HepG2 (cell line): ENCODE measurements around the gene CSTB. TPM values are rescaled to one million over a fixed set of nuclear protein-coding genes. Genes with fewer than 3 reads are reported as not detected.

Source experiments
- ATAC-seq: fragments of 200-7000 bp; cut with Tn5 transposase; 3 replicates; pipeline ENCODE4 v1.9.1; 2020; ENCODE audit warnings: mild to moderate bottlenecking, moderate library complexity
- BruUV-seq: library from RNA; stranded (reverse); fragments of 400-500 nt; replicated peaks from 2 replicates; lab custom pipeline; 2021; lab: Mats Ljungman, UMichigan
- CTCF ChIA-PET: fragments of 300-600 bp; formaldehyde crosslinking; extraction: SDS; loops from one replicate; lab custom pipeline; 2021; ENCODE audit warnings: low total read pairs, inconsistent platforms, low intra/inter-chr PET ratio; lab: Yijun Ruan, JAX
- POLR2A ChIA-PET: fragments of 350-600 bp; sonication (Branson Sonifier 250); formaldehyde crosslinking; loops from one replicate; lab custom pipeline; 2020; ENCODE audit warnings: antibody characterized with exemption, inconsistent platforms; lab: Yijun Ruan, JAX
- DNase-seq: peaks from one replicate; pipeline ENCODE4 v3.0.0-alpha.2; 2015; ENCODE audit warnings: low spot score
- FAIRE-seq: peaks from 3 replicates; lab custom pipeline; 2011; peaks lifted over from hg19 to GRCh38; lab: Jason Lieb, UNC
- H2AFZ ChIP-seq: one replicate; pipeline ENCODE4 v1.6.1; 2011; ENCODE audit warnings: low read length, inconsistent platforms
- H3K27ac ChIP-seq: fragments of 300-600 bp; 3 replicates; pipeline ENCODE4 v1.8.0; 2011; ENCODE audit warnings: mixed run types, mild to moderate bottlenecking, mixed read lengths, low read length, inconsistent platforms; ENCODE audit not compliant: insufficient read depth; ENCODE audit errors: extremely low read length
- H3K27me3 ChIP-seq, 2 experiments: fragments of 200-600 bp in 1 of 2; 2 replicates in 1 of 2; 3 replicates in 1 of 2; pipeline versions ENCODE4 v1.6.0 to v1.8.0; 2011; ENCODE audit warnings: low read length in 2 of 2, mild to moderate bottlenecking in 2 of 2, moderate library complexity in 2 of 2, inconsistent platforms in 1 of 2; ENCODE audit not compliant: insufficient read depth in 2 of 2, control insufficient read depth in 1 of 2
- H3K36me3 ChIP-seq, 2 experiments: fragments of 200-600 bp in 1 of 2; replicated peaks in 1 of 2; 2 replicates in 1 of 2; 3 replicates in 1 of 2; pipeline versions ENCODE4 v1.5.1 to v1.8.0; 2011; ENCODE audit warnings: low read length in 2 of 2, inconsistent platforms in 1 of 2; ENCODE audit not compliant: insufficient read depth in 2 of 2, control insufficient read depth in 1 of 2
- H3K4me1 ChIP-seq: 2 replicates; pipeline ENCODE4 v1.5.1; 2012; ENCODE audit warnings: low read length, inconsistent platforms; ENCODE audit not compliant: insufficient read depth
- H3K4me2 ChIP-seq: 2 replicates; pipeline ENCODE4 v1.6.0; 2011; ENCODE audit warnings: low read depth, low read length, inconsistent platforms
- H3K4me3 ChIP-seq, 3 experiments: fragments of 200-600 bp in 1 of 3; sonication (generic), shearing (Covaris generic) in 1 of 3; replicated peaks in 1 of 3; 2 replicates each; pipeline ENCODE4 v1.5.1; 2011 to 2016; ENCODE audit warnings: low read length in 3 of 3, inconsistent platforms in 2 of 3, low read depth in 2 of 3, mild to moderate bottlenecking in 2 of 3, control low read depth in 1 of 3, mixed read lengths in 1 of 3; ENCODE audit not compliant: insufficient read depth in 1 of 3
- H3K79me2 ChIP-seq: one replicate; pipeline ENCODE4 v1.6.1; 2011; ENCODE audit warnings: low read length, inconsistent platforms; ENCODE audit not compliant: insufficient read depth
- H3K9ac ChIP-seq: 2 replicates; pipeline ENCODE4 v1.6.0; 2011; ENCODE audit warnings: mild to moderate bottlenecking, low read depth, low read length, inconsistent platforms; ENCODE audit not compliant: insufficient read depth
- H3K9me3 ChIP-seq: 2 replicates; pipeline ENCODE4 v1.5.1; 2012; ENCODE audit warnings: mild to moderate bottlenecking, low read length
- H4K20me1 ChIP-seq: 2 replicates; pipeline ENCODE4 v1.6.0; 2011; ENCODE audit warnings: inconsistent platforms, mild to moderate bottlenecking, low read length, moderate library complexity; ENCODE audit not compliant: insufficient read depth
- AGO2 ChIP-seq: fragments of 200-400 bp; formaldehyde crosslinking; optimal IDR thresholded peaks from 2 replicates; pipeline ENCODE3; 2017; ENCODE audit warnings: mild to moderate bottlenecking, low read depth, low read length, moderate library complexity
- CHD4 ChIP-seq: fragments of 200-600 bp; sonication (generic); IDR thresholded peaks from 2 replicates; pipeline ENCODE4 v1.7.0; 2017; ENCODE audit warnings: mild to moderate bottlenecking, low read length, borderline replicate concordance
- NCOA1 ChIP-seq: sonication (generic); formaldehyde crosslinking; IDR thresholded peaks from 2 replicates; pipeline ENCODE4 v1.9.0; 2021; ENCODE audit warnings: missing genetic modification reagents
- PREB ChIP-seq: sonication (generic); formaldehyde crosslinking; IDR thresholded peaks from 2 replicates; pipeline ENCODE4 v1.4.0; 2020; ENCODE audit warnings: missing genetic modification reagents
- RELA ChIP-seq: sonication (generic); formaldehyde crosslinking; IDR thresholded peaks from 2 replicates; pipeline ENCODE4 v1.4.0; 2020; ENCODE audit warnings: missing genetic modification reagents
- SMYD3 ChIP-seq: sonication (generic); formaldehyde crosslinking; IDR thresholded peaks from 2 replicates; pipeline ENCODE4 v1.8.1; 2023; ENCODE audit warnings: mild to moderate bottlenecking, missing genetic modification reagents
- ZNF552 ChIP-seq: sonication (generic); formaldehyde crosslinking; IDR thresholded peaks from 2 replicates; pipeline ENCODE4 v1.9.0; 2022; ENCODE audit warnings: missing genetic modification reagents, mild to moderate bottlenecking, borderline replicate concordance
- ZNF589 ChIP-seq: sonication (generic); formaldehyde crosslinking; conservative IDR thresholded peaks from 2 replicates; pipeline ENCODE4 v1.8.0; 2022; ENCODE audit warnings: mild to moderate bottlenecking, moderate library complexity, missing genetic modification reagents
- ZNF772 ChIP-seq: sonication (generic); formaldehyde crosslinking; IDR thresholded peaks from 2 replicates; pipeline ENCODE4 v1.5.0; 2020; ENCODE audit warnings: mild to moderate bottlenecking, missing genetic modification reagents
- WGBS: methylation state at CpG from one replicate; pipeline ENCODE4 v1.1.6; 2017; ENCODE audit warnings: low lambda C conversion rate; 5-methylcytosine and 5-hydroxymethylcytosine counted together
- in situ Hi-C: cut with HindIII; loops from 2 replicates; pipeline ENCODE4 v1.10.0; 2017; ENCODE audit warnings: low pct_unique_long_range_greater_than_20kb; ENCODE audit not compliant: extremely low pct_ligation_motif_present
- intact Hi-C: fragments of 100-400 bp; cut with micrococcal nuclease; formaldehyde crosslinking; loops from one replicate; pipeline ENCODE4 v1.10.0; 2022; ENCODE audit not compliant: unreplicated experiment
- polyA plus RNA-seq, 8 experiments: library from polyadenylated mRNA; depleted of rRNA in 3 of 8; stranded (reverse) in 7 of 8; unstranded in 1 of 8; fragments of >200 nt; fragmentation: Illumina TruSeq in 4 of 8; extraction: Trizol in 4 of 8; gene quantifications; 2 replicates each; pipeline versions ENCODE4 v1.2.1 to v1.2.3, GENCODE V29; 2011 to 2016; ENCODE audit warnings: low read depth in 4 of 8, missing spikeins in 1 of 8, mixed read lengths in 1 of 8; ENCODE audit not compliant: insufficient read depth in 1 of 8
- total RNA-seq, 5 experiments: library from RNA; depleted of rRNA; stranded (reverse); fragments of >200 nt; fragmentation: Illumina TruSeq; extraction: Trizol; gene quantifications; 2 replicates each; pipeline ENCODE4 v1.2.3, GENCODE V29; 2016; ENCODE audit warnings: low read depth in 1 of 5

The CSTB gene
- total and polyA plus RNA-seq, 2 of the 13 experiments (the other 11 are each of a cell fraction or from before 2014, with no cell fraction given): 11.7 to 94.1 TPM

- Histone ChIP-seq H3K79me2 (no peaks in the 10 kb centered on the region), H4K20me1 (no peaks in the 10 kb centered on the region), H3K36me3 (peaks cover 9 to 30% of the 10 kb centered on the region in 2 experiments; a peak in 4 of 5 replicates), H3K27ac (no peak overlapping the region), H3K9ac (no peak overlapping the region), H3K27me3 (no peaks in the 10 kb centered on the region), H3K9me3 (no peaks in the 10 kb centered on the region), H2AFZ (no peak overlapping the region), H3K4me3 (no peak overlapping the region), H3K4me2 (no peak overlapping the region), H3K4me1 (peaks cover 11% of the 10 kb centered on the region)
- DNase-seq (no peak), FAIRE-seq (no peak), ATAC-seq (no peak)
- ChIA-PET CTCF (no interaction called here), POLR2A (no interaction called here)
- BruUV-seq: no TSS peak
- 96% methylated on average over 19 of the region's 21 CpGs for WGBS
- TF ChIP-seq PREB: no peak
- no peak for TF ChIP-seq CHD4
- peak; percentile 45 for TF ChIP-seq AGO2
- intact Hi-C loops: no loop called here
- in situ Hi-C loops: no loop called here
These were observed 30.1 kb upstream of the CSTB start for GRCh38 chr21:43806017-43806710.

GRCh38 chr21:43805275-43805800, 29.2 kb upstream of the CSTB start:
- no peak overlapping the region for H3K4me3 ChIP-seq
- H2AFZ ChIP-seq: no peak overlapping the region
- in situ Hi-C loops: no loop called here
- POLR2A ChIA-PET: no interaction called here
- no peaks in the 10 kb centered on the region for H3K9me3 ChIP-seq
- TSS peak; percentile 19 for BruUV-seq
- H3K79me2 ChIP-seq: no peaks in the 10 kb centered on the region
- WGBS: 95% methylated on average over 14 of the region's 14 CpGs
- DNase-seq (no peak), FAIRE-seq (no peak), ATAC-seq (no peak)
- H4K20me1 ChIP-seq: no peaks in the 10 kb centered on the region
- intact Hi-C loops: no loop called here
- H3K27ac ChIP-seq: no peak overlapping the region
- peaks cover 16 to 38% of the 10 kb centered on the region in 2 experiments; a peak in 4 of 5 replicates for H3K36me3 ChIP-seq
- H3K27me3 ChIP-seq: no peaks in the 10 kb centered on the region
- H3K4me2 ChIP-seq: no peak overlapping the region
- H3K9ac ChIP-seq: no peak overlapping the region
- H3K4me1 ChIP-seq: peaks cover 2% of the 10 kb centered on the region
- TF ChIP-seq RELA (CRISPR knock-in tag): no peak
- no peak for TF ChIP-seq ZNF589
- TF ChIP-seq ZNF552 (CRISPR knock-in tag): no peak
- TF ChIP-seq ZNF772 (CRISPR knock-in tag): no peak
- TF ChIP-seq SMYD3 (CRISPR knock-in tag): no peak
- TF ChIP-seq NCOA1 (CRISPR knock-in tag): no peak
- CTCF ChIA-PET: no interaction called here
